NB4 (cell line): ENCODE measurements around the gene MANEA.

Source experiments
- MYC ChIP-seq: IDR thresholded peaks from 2 replicates; pipeline ENCODE4 v1.6.1; 2011; ENCODE audit warnings: low read depth, low read length
- POLR2A ChIP-seq: IDR thresholded peaks from 2 replicates; pipeline ENCODE4 v1.6.1; 2011; ENCODE audit warnings: mild to moderate bottlenecking; ENCODE audit not compliant: insufficient read length; ENCODE audit errors: extremely low read depth
- TF ChIP-seq, protein P1 (sequence below): IDR thresholded peaks from one replicate; pipeline ENCODE4 v1.5.1; 2012; ENCODE audit warnings: low read depth, low read length
- TF ChIP-seq, protein P2 (sequence below): IDR thresholded peaks from 2 replicates; pipeline ENCODE4 v1.6.1; 2011; ENCODE audit warnings: low read depth, low read length

DNA sequence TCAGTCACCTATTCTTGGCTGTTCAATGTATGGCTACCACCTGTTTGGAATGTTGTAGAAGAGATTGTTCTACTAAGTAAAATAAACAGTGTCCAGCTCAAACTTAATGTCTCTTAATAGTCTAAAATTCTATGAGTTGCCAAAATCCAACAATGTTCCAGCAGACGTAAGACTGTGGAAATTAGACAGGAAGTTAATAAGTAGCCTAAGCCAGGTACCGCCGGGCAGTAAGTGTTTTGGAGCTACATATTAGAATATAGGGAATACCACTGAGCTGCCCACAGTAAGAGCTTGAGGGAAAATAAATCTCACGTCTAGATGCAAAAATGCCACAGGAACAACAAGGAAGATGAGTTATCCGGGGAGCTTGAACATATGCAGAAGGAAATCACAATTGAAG, 7.8 kb upstream of the MANEA start:
- TF ChIP-seq, protein P1, sequence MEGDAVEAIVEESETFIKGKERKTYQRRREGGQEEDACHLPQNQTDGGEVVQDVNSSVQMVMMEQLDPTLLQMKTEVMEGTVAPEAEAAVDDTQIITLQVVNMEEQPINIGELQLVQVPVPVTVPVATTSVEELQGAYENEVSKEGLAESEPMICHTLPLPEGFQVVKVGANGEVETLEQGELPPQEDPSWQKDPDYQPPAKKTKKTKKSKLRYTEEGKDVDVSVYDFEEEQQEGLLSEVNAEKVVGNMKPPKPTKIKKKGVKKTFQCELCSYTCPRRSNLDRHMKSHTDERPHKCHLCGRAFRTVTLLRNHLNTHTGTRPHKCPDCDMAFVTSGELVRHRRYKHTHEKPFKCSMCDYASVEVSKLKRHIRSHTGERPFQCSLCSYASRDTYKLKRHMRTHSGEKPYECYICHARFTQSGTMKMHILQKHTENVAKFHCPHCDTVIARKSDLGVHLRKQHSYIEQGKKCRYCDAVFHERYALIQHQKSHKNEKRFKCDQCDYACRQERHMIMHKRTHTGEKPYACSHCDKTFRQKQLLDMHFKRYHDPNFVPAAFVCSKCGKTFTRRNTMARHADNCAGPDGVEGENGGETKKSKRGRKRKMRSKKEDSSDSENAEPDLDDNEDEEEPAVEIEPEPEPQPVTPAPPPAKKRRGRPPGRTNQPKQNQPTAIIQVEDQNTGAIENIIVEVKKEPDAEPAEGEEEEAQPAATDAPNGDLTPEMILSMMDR, result no peak
- TF ChIP-seq POLR2A (no peak), MYC (no peak)
- TF ChIP-seq, protein P2, sequence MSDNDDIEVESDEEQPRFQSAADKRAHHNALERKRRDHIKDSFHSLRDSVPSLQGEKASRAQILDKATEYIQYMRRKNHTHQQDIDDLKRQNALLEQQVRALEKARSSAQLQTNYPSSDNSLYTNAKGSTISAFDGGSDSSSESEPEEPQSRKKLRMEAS, result no peak
